ENCODE data around the gene SIAH1. TPM values are rescaled to one million over a fixed set of nuclear protein-coding genes. Genes with fewer than 3 reads are reported as not detected.

SIAH1 gene
- total RNA-seq, 4 donors from 2014 or later = 13.1 to 24.4 (median 16.5) TPM

- no peaks in the 10 kb centered on the region for H3K4me1 ChIP-seq
- no peak overlapping the region for H3K27ac ChIP-seq
- peaks cover 0 to 91% (median 4%) of the 10 kb centered on the region in 3 donors for H3K36me3 ChIP-seq
- TF ChIP-seq CTCF (IDR thresholded peaks at IDR 0.05) = no peak
- no peak for TF ChIP-seq POLR2A (IDR thresholded peaks at IDR 0.05)
- intact Hi-C loops (cut with DNase I) = no loop called here
- no peaks in the 10 kb centered on the region for H3K9me3 ChIP-seq
- no peak for DNase-seq
- no peaks in the 10 kb centered on the region for H3K27me3 ChIP-seq
- H3K4me3 ChIP-seq = no peak overlapping the region
- 87 to 90% methylated on average over 4 of the region's 4 CpGs for WGBS, 2 donors
Observed at GRCh38 chr16:48347980-48348379, 37.2 kb downstream of the SIAH1 start.

- WGBS, 2 donors = 88 to 89% methylated on average over 10 to 16 of the region's 20 CpGs
- H3K27ac ChIP-seq = no peak overlapping the region
Observed at GRCh38 chr16:48347191-48347865, 37.9 kb downstream of the SIAH1 start.

GRCh38 chr16:48342591-48342990, 42.6 kb downstream of the SIAH1 start:
- WGBS, 2 donors = 83 to 96% methylated on average over 1 to 2 of the region's 2 CpGs
- Histone ChIP-seq H3K4me1 (no peaks in the 10 kb centered on the region), H3K27me3 (no peaks in the 10 kb centered on the region), H3K36me3 (peaks cover 0 to 91% (median 2%) of the 10 kb centered on the region in 3 donors), H3K4me3 (no peak overlapping the region), H3K27ac (no peak overlapping the region), H3K9me3 (no peaks in the 10 kb centered on the region)
- no peak for TF ChIP-seq POLR2A (IDR thresholded peaks at IDR 0.05)
- no peak for TF ChIP-seq CTCF (IDR thresholded peaks at IDR 0.05)
- DNase-seq = no peak
- intact Hi-C loops (cut with DNase I) = no loop called here

More at GRCh38 chr16:48347191-48347865, 37.9 kb downstream of the SIAH1 start:
- Histone ChIP-seq H3K9me3 (no peaks in the 10 kb centered on the region), H3K27me3 (no peaks in the 10 kb centered on the region), H3K4me1 (no peaks in the 10 kb centered on the region), H3K36me3 (peaks cover 0 to 91% (median 4%) of the 10 kb centered on the region in 3 donors), H3K4me3 (no peak overlapping the region)
- TF ChIP-seq CTCF (IDR thresholded peaks at IDR 0.05) = no peak
- no peak for TF ChIP-seq POLR2A (IDR thresholded peaks at IDR 0.05)
- intact Hi-C loops (cut with DNase I) = no loop called here
- DNase-seq = no peak

GRCh38 chr16:48340054-48340453, 45.2 kb downstream of the SIAH1 start:
- 83 to 95% methylated on average over 1 of the region's 1 CpG for WGBS, 2 donors
- Histone ChIP-seq H3K4me3 (no peak overlapping the region), H3K36me3 (peaks cover 0 to 99% (median 0%) of the 10 kb centered on the region in 3 donors), H3K4me1 (no peaks in the 10 kb centered on the region), H3K9me3 (no peaks in the 10 kb centered on the region), H3K27ac (no peak overlapping the region), H3K27me3 (no peaks in the 10 kb centered on the region)
- no peak for TF ChIP-seq CTCF (IDR thresholded peaks at IDR 0.05)
- no peak for TF ChIP-seq POLR2A (IDR thresholded peaks at IDR 0.05)
- no peak for DNase-seq
- intact Hi-C loops (cut with DNase I) = no loop called here

- no peak for TF ChIP-seq POLR2A (IDR thresholded peaks at IDR 0.05)
- WGBS, 2 donors = 78 to 81% methylated on average over 3 of the region's 3 CpGs
- peaks cover 0 to 77% (median 7%) of the 10 kb centered on the region in 3 donors for H3K36me3 ChIP-seq
- no peak overlapping the region for H3K4me3 ChIP-seq
- no peak for DNase-seq
- peaks cover 0 to 4% (median 0%) of the 10 kb centered on the region in 3 donors for H3K4me1 ChIP-seq
- no peaks in the 10 kb centered on the region for H3K9me3 ChIP-seq
- peak overlapping the region in 2 of 4 donors; percentile 7 to 25 for H3K27ac ChIP-seq
- intact Hi-C loops (cut with DNase I) = no loop called here
- H3K27me3 ChIP-seq = no peaks in the 10 kb centered on the region
Observed at GRCh38 chr16:48335961-48336360, 49.3 kb downstream of the SIAH1 start.
